ENCODE measurements around the gene CNKSR2. TPM values are rescaled to one million over a fixed set of nuclear protein-coding genes. Genes with fewer than 3 reads are reported as not detected.

Gene CNKSR2
- total RNA-seq, 1 experiment from 2014 or later = 52.9 TPM

DNA sequence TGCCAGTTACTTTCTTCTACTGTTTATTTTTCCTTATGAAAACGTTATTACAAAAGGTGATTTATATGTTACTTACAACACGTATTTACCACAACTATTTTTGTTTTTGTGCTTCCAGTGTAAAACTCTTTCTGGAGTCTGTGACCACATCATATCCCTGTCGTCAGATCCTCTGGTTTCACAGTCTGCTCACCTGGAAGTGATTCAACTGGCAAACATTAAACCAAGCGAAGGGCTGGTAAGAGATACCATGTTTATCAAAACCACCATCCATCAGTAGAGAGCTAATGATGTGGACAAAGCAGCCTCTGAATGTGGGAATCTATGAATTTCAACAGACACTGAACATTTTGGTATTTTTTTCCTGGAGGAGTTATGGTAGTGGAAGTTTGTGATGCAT is 116.1 kb downstream of the CNKSR2 start:
- no peaks in the 10 kb centered on the region for H3K9me3 ChIP-seq (ENCODE audit: control insufficient read depth, low read depth, low read length)
- H3T11ph ChIP-seq (ENCODE audit: low read length) = no peak overlapping the region
- H3K18ac ChIP-seq (ENCODE audit: insufficient read length, low read depth, low read length) = no peak overlapping the region
- TF ChIP-seq, protein P1, sequence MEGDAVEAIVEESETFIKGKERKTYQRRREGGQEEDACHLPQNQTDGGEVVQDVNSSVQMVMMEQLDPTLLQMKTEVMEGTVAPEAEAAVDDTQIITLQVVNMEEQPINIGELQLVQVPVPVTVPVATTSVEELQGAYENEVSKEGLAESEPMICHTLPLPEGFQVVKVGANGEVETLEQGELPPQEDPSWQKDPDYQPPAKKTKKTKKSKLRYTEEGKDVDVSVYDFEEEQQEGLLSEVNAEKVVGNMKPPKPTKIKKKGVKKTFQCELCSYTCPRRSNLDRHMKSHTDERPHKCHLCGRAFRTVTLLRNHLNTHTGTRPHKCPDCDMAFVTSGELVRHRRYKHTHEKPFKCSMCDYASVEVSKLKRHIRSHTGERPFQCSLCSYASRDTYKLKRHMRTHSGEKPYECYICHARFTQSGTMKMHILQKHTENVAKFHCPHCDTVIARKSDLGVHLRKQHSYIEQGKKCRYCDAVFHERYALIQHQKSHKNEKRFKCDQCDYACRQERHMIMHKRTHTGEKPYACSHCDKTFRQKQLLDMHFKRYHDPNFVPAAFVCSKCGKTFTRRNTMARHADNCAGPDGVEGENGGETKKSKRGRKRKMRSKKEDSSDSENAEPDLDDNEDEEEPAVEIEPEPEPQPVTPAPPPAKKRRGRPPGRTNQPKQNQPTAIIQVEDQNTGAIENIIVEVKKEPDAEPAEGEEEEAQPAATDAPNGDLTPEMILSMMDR (conservative IDR thresholded peaks at IDR 0.05) = no peak
- no peaks in the 10 kb centered on the region for H3K27me3 ChIP-seq (ENCODE audit: insufficient read depth, low read length)
- no peak overlapping the region for H3K56ac ChIP-seq (ENCODE audit: insufficient read length, low read depth, low read length)
- H3K79me1 ChIP-seq (ENCODE audit: insufficient read depth, low read depth, low read length, poor library complexity, severe bottlenecking) = no peaks in the 10 kb centered on the region
- H3K9ac ChIP-seq (ENCODE audit: extremely low read depth, insufficient read length, low read length) = no peak overlapping the region
- H3K27me3 Mint-ChIP-seq (ENCODE audit: low read depth) = no peaks in the 10 kb centered on the region
- H2AFZ ChIP-seq (ENCODE audit: low read length) = no peak overlapping the region
- H3K4me1 ChIP-seq (ENCODE audit: insufficient read depth, low read length) = peaks cover 3% of the 10 kb centered on the region; the same call in 1 of the 2 replicates
- H2BK15ac ChIP-seq (ENCODE audit: low read depth, low read length) = no peak overlapping the region
- H2BK5ac ChIP-seq (ENCODE audit: insufficient read length, low read length) = no peak overlapping the region
- H3K4me3 Mint-ChIP-seq = no peak overlapping the region
- no peak overlapping the region for H2BK120ac ChIP-seq (ENCODE audit: low read depth, low read length, poor library complexity, severe bottlenecking)
- H3K23me2 ChIP-seq (ENCODE audit: insufficient read length, low read depth, low read length, poor library complexity, severe bottlenecking) = no peaks in the 10 kb centered on the region
- no peak overlapping the region for H3K4me2 ChIP-seq (ENCODE audit: insufficient read depth, insufficient read length, low read length)
- no peak overlapping the region for H2BK12ac ChIP-seq (ENCODE audit: insufficient read length, low read depth, low read length)
- H3K27ac Mint-ChIP-seq = no peak overlapping the region; a peak in 2 of 7 replicates
- no peaks in the 10 kb centered on the region for H3K79me2 ChIP-seq (ENCODE audit: insufficient read depth, low read length)
- no peak overlapping the region for H3K4ac ChIP-seq (ENCODE audit: low read depth, low read length)
- H3K9me3 Mint-ChIP-seq = peaks cover 0 to 14% of the 10 kb centered on the region in 2 experiments; a peak in 3 of 5 replicates
- no peak overlapping the region for H2AK5ac ChIP-seq (ENCODE audit: insufficient read length, low read length)
- H3K27ac ChIP-seq (ENCODE audit: insufficient read length, low read depth, low read length) = no peak overlapping the region
- H4K91ac ChIP-seq (ENCODE audit: insufficient read length, low read depth, low read length) = no peak overlapping the region
- H3K14ac ChIP-seq (ENCODE audit: insufficient read depth, low read length) = no peak overlapping the region
- H3K36me3 Mint-ChIP-seq (ENCODE audit: insufficient read depth in 1 of 3, low read depth in 3 of 3) = peaks cover 0 to 18% (median 7%) of the 10 kb centered on the region in 3 experiments; a peak in 4 of 7 replicates
- no peak overlapping the region for H4K8ac ChIP-seq (replicated peaks; ENCODE audit: insufficient read length, low read depth, low read length)
- H4K5ac ChIP-seq (ENCODE audit: insufficient read length, low read depth, low read length) = no peak overlapping the region
- H3K23ac ChIP-seq (ENCODE audit: insufficient read length, low read depth, low read length) = no peak overlapping the region
- peaks cover 35% of the 10 kb centered on the region in 2 experiments for H3K4me1 Mint-ChIP-seq
- no peak for DNase-seq
- H2BK20ac ChIP-seq (ENCODE audit: low read depth, low read length, poor library complexity, severe bottlenecking) = no peak overlapping the region
- no peaks in the 10 kb centered on the region for H4K20me1 ChIP-seq (ENCODE audit: control insufficient read depth, insufficient read depth, insufficient read length)
- no CpG with 5 or more reads among the region's 4 CpGs for WGBS (ENCODE audit: extremely low coverage, insufficient read length, low lambda C conversion rate)
